ENCODE measurements around the gene MAGEB1.

DNA sequence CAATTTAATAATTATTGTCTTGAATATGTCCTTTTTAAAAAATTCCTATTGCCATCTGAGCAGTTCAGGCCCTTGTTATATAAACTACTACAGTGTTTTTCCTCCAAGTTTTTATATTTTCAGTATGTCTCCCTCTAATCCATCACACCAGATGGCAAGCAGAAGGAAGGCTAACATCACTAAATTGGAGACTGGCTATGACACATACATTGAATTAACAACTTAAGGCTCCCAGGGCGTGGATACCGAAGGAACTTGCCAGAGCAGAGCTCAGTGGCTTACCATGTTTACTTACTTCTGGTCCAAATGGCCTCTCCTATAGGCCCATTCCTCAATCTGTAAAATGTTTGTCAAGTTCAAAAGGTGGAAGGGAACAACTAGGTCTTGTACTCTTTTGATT, 13.0 kb downstream of the MAGEB1 start:
- TF ChIP-seq CTCF (IDR thresholded peaks at IDR 0.05) (no peak), POLR2A (IDR thresholded peaks at IDR 0.05) (no peak)

All from right lobe of liver (tissue), 4 donors.